Skeletal muscle satellite cell (primary cell): ENCODE results near the gene FDXACB1. TPM values are rescaled to one million over a fixed set of nuclear protein-coding genes. Genes with fewer than 3 reads are reported as not detected.
A peak's percentile ranks its signal among the peaks of the same experiment; 100 is the strongest.

Experiments
- H3K27me3 ChIP-seq: 2 replicates; pipeline ENCODE4 v1.7.0; 2013; ENCODE audit warnings: low read length; ENCODE audit not compliant: control insufficient read depth, insufficient read depth
- H3K36me3 ChIP-seq: 2 replicates; pipeline ENCODE4 v1.7.0; 2013; ENCODE audit warnings: mild to moderate bottlenecking, control low read depth, low read length; ENCODE audit not compliant: insufficient read depth
- H3K4me1 ChIP-seq: 2 replicates; pipeline ENCODE4 v1.7.0; 2013; ENCODE audit warnings: low read length; ENCODE audit not compliant: control insufficient read depth, insufficient read depth
- H3K4me2 ChIP-seq: 2 replicates; pipeline ENCODE4 v1.7.0; 2013; ENCODE audit warnings: mild to moderate bottlenecking, low read length
- H3K4me3 ChIP-seq: 2 replicates; pipeline ENCODE4 v1.7.0; 2013; ENCODE audit warnings: low read length
- H3K9ac ChIP-seq: 2 replicates; pipeline ENCODE4 v1.7.0; 2013; ENCODE audit warnings: mild to moderate bottlenecking, low read depth, low read length, moderate library complexity
- H3K9me3 ChIP-seq: replicated peaks from 2 replicates; pipeline ENCODE4 v1.7.0; 2013; ENCODE audit warnings: mild to moderate bottlenecking, control low read depth, low read length
- total RNA-seq: library from RNA; depleted of rRNA; stranded (reverse); fragments of >200 nt; gene quantifications from 2 replicates; pipeline ENCODE4 v1.2.3, GENCODE V29; 2012; rRNA removed

FDXACB1 gene
- total RNA-seq = 3.1 and 3.5 TPM in 2 replicates

DNA sequence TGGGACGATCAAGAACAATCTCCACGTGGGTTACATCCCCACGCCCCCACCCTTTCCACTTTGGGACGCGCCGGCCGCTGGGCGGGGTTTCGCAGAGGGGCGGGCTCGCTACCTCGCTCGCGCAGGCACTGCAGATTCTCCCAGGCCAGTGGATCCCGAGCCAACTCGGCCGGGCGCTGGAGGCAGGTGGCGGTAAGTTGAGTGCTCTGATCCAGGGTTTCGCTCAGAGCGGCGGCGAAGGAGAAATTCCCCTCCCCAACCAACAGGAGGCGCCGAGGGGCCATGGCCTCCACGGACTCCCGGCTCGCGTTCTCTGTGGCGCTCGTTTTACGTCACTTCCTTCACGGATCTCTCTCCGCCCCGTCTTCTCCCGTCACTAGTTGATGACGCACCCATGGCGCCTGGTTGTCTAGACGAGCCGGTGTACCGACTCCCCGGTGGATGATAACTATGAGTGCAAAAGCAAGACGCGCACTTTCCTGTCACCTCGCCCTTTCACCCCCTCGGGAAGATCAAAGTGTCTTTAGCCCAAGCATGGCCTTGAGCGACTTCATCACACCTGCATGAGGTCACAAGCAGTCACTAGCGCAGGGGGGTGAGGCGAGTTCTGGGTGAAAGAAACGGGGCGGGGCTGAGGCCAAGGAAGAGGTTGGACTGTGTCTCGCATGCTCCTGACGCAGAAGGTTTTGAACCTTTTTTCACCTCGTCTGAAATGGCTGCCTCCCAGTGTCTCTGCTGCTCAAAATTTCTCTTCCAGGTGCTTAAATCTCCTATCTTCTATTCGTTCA lies at the start of gene FDXACB1, which contains the start of gene CFAP68:
Gene FDXACB1, minus strand, starts transcription at position 317 of the 788 bp plus-strand sequence. Its CDS starts 33 bp downstream, at position 284.
Gene CFAP68, plus strand, starts transcription at position 693 of the 788 bp plus-strand sequence. Its CDS starts 20 bp downstream, at position 713.
- H3K4me1 ChIP-seq = peaks cover 11% of the 10 kb centered on the region
- no peaks in the 10 kb centered on the region for H3K27me3 ChIP-seq
- peak within 1 kb of the TSS; percentile 82 for H3K9ac ChIP-seq
- no peaks in the 10 kb centered on the region for H3K36me3 ChIP-seq
- peak within 1 kb of the TSS; percentile 79 for H3K4me2 ChIP-seq
- peak within 1 kb of the TSS; percentile 77 for H3K4me3 ChIP-seq
- H3K9me3 ChIP-seq = no peaks in the 10 kb centered on the region

DNA sequence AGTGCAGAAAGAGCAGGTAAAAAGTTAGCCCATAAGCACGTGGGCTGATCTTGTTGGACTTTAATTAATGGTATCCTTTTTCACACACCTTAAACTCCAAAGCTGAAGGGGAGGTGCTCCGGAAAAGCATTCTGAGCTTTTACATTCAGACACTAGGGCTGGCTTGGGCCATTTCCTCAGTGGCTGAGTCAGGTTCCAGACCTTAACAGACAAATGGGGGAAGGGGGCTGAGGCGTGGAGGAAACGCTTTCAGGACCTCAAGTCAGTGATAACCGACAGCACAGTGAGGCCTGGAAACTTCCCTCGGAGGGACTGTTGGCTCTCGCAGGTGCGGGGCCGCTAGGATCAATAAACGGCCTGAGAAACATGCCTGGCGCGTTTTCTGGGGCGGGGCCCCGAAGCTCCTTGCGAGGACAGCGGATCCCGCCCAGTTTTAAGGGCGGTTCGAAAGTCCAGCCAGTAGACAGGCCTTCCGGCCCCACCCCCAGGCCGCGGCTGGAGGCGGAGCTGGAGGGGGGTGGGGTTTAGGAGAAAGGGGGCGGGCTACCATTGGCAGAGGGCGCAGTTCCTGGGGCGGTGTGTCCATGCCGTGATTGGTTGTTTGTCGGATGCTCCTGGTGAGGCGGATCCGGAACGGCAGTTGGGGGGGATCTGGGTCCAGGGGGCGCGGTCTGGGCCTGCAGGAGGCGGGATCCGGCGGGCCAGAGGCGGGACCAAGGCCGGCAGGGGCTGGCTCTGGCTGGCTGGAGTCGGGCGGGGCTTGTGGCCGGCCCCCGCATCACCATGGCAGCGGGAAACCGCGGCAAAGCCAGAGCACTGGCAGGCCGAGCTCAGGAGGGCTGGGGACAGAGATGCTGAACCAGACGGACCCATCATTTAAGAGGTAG lies 47.8 kb upstream of the FDXACB1 start:
- Histone ChIP-seq H3K9ac (peak overlapping the region; percentile 87), H3K36me3 (no peaks in the 10 kb centered on the region), H3K9me3 (no peaks in the 10 kb centered on the region), H3K4me3 (peak overlapping the region; percentile 73), H3K4me1 (peaks cover 40% of the 10 kb centered on the region), H3K4me2 (peak overlapping the region; percentile 98), H3K27me3 (no peaks in the 10 kb centered on the region)

- no peaks in the 10 kb centered on the region for H3K9me3 ChIP-seq
- peak overlapping the region; percentile 98 for H3K4me2 ChIP-seq
- peaks cover 41% of the 10 kb centered on the region for H3K4me1 ChIP-seq
- no peak overlapping the region for H3K4me3 ChIP-seq
- no peaks in the 10 kb centered on the region for H3K36me3 ChIP-seq
- peak overlapping the region; percentile 87 for H3K9ac ChIP-seq
- H3K27me3 ChIP-seq = no peaks in the 10 kb centered on the region
These were observed 47.0 kb upstream of the FDXACB1 start for GRCh38 chr11:111925953-111926352.

DNA sequence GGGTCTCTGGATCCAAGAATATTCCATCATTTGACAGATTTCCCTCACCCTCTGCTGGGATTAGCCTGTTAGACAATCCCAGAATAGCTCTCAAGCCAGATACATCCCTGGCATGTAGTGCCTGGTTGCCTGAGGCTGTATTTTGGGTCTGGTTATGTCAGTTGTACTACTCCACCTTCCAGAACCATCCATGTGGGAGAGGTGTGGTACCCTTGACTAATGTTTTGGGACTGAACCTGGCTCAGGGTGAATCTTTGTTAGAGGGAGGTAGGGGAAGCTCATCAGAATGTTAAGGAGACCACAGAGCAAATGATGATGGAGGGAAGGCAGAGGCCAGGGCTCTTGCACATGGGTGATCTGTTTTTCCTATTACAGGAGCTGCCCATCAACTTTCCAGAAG lies 45.0 kb upstream of the FDXACB1 start:
- H3K4me1 ChIP-seq = peaks cover 43% of the 10 kb centered on the region
- no peaks in the 10 kb centered on the region for H3K36me3 ChIP-seq
- H3K27me3 ChIP-seq = no peaks in the 10 kb centered on the region
- H3K9ac ChIP-seq = peak overlapping the region; percentile 69
- H3K9me3 ChIP-seq = no peaks in the 10 kb centered on the region
- no peak overlapping the region for H3K4me3 ChIP-seq
- H3K4me2 ChIP-seq = peak overlapping the region; percentile 61

GRCh38 chr11:111923351-111923788 lies 44.4 kb upstream of the FDXACB1 start:
- H3K4me1 ChIP-seq = peaks cover 48% of the 10 kb centered on the region
- no peaks in the 10 kb centered on the region for H3K9me3 ChIP-seq
- H3K27me3 ChIP-seq = no peaks in the 10 kb centered on the region
- H3K4me3 ChIP-seq = peak overlapping the region; percentile 23
- H3K9ac ChIP-seq = peak overlapping the region; percentile 69
- H3K36me3 ChIP-seq = no peaks in the 10 kb centered on the region
- H3K4me2 ChIP-seq = peak overlapping the region; percentile 61

GRCh38 chr11:111922803-111923202 lies 43.8 kb upstream of the FDXACB1 start:
- no peaks in the 10 kb centered on the region for H3K9me3 ChIP-seq
- H3K4me2 ChIP-seq = peak overlapping the region; percentile 61
- H3K36me3 ChIP-seq = no peaks in the 10 kb centered on the region
- peak overlapping the region; percentile 23 for H3K4me3 ChIP-seq
- no peaks in the 10 kb centered on the region for H3K27me3 ChIP-seq
- peaks cover 52% of the 10 kb centered on the region for H3K4me1 ChIP-seq
- H3K9ac ChIP-seq = peak overlapping the region; percentile 69

GRCh38 chr11:111921541-111922230 lies 42.7 kb upstream of the FDXACB1 start:
- H3K4me1 ChIP-seq = peaks cover 47% of the 10 kb centered on the region
- H3K9ac ChIP-seq = no peak overlapping the region
- no peak overlapping the region for H3K4me3 ChIP-seq
- H3K9me3 ChIP-seq = no peaks in the 10 kb centered on the region
- H3K27me3 ChIP-seq = no peaks in the 10 kb centered on the region
- H3K36me3 ChIP-seq = no peaks in the 10 kb centered on the region
- H3K4me2 ChIP-seq = no peak overlapping the region

GRCh38 chr11:111920908-111921307 lies 41.9 kb upstream of the FDXACB1 start:
- Histone ChIP-seq H3K4me2 (no peak overlapping the region), H3K36me3 (no peaks in the 10 kb centered on the region), H3K9me3 (no peaks in the 10 kb centered on the region), H3K4me1 (peaks cover 39% of the 10 kb centered on the region), H3K4me3 (no peak overlapping the region), H3K27me3 (no peaks in the 10 kb centered on the region), H3K9ac (no peak overlapping the region)

DNA sequence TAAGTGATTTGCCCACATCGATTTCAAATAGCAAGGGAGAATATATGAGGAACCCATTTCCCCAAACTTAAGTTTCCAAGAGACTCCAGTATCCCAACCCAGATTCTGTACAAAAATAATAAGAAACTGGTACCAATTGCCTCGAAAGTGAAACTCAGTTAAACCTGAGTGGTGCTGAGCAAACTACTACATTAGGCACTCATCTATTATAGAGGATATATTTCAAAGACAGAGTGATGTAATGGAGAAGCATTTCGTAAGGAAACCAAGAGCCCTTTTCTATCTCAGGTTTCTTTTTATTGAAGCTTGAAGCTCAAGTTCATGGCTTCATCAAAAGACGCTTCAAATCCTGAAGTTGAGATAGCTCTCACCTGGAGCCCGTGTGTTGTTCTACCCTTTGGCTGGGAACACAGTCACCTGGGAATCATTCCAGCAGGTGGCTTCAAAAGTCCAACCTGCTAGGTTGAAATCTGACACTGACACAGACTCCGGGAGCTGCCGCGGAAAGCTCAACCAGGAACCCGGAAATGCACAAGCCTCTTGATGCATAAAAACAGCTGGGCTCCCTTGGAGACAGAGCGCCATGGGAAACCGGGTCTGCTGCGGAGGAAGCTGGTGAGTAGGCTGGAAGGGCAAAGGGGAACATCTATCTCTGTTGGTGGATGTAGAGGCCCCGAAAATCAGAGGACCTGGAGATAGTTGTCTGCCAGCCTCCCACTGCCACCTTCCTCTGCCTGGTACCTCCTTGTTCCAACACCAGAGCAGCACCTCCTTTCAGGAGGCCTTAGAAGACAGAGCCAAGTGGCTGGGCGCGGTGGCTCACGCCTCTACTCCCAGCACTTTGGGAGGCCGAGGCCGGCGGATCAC lies 39.7 kb upstream of the FDXACB1 start, which contains the start of gene C11orf52:
Gene C11orf52, plus strand, starts transcription at position 524 of the 867 bp plus-strand sequence. Its CDS starts 60 bp downstream, at position 584.
- H3K9ac ChIP-seq = peak within 1 kb of the TSS; percentile 33
- peak within 1 kb of the TSS; percentile 78 for H3K4me2 ChIP-seq
- no peaks in the 10 kb centered on the region for H3K9me3 ChIP-seq
- H3K27me3 ChIP-seq = no peaks in the 10 kb centered on the region
- no peaks in the 10 kb centered on the region for H3K36me3 ChIP-seq
- H3K4me1 ChIP-seq = peaks cover 39% of the 10 kb centered on the region
- H3K4me3 ChIP-seq = peak within 1 kb of the TSS; percentile 50

GRCh38 chr11:111917788-111918187 lies 38.8 kb upstream of the FDXACB1 start:
- Histone ChIP-seq H3K9me3 (no peaks in the 10 kb centered on the region), H3K4me2 (peak overlapping the region; percentile 78), H3K27me3 (no peaks in the 10 kb centered on the region), H3K9ac (peak overlapping the region; percentile 33), H3K4me1 (peaks cover 38% of the 10 kb centered on the region), H3K36me3 (no peaks in the 10 kb centered on the region), H3K4me3 (no peak overlapping the region)
